ENCODE data around the gene KCNQ5. TPM values are rescaled to one million over a fixed set of nuclear protein-coding genes. Genes with fewer than 3 reads are reported as not detected.

The KCNQ5 gene
- polyA plus RNA-seq, 4 donors = 0.24 to 0.41 (median 0.32) TPM

DNA sequence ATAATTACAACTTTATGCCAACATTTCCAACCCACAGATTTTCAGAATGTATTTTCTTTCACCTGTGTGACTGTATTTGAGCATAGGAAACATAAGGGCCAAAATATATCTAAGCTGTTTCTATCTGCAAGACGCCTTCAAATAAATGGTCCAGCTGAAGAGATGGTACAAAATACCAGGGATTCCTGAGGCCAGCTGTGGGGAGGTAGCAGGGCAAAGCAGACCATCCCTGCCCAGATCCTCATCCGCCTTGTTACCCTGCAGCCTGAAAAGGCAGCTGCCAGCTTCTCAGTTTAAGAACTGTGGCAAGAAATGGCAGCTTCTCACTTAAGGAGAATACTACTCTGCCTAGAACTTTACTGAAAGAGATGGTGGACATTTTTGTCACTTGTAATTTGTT, 460.1 kb downstream of the KCNQ5 start:
- DNase-seq (ENCODE audit: low read depth in 4 of 4, low spot score in 3 of 4) = no peak

DNA sequence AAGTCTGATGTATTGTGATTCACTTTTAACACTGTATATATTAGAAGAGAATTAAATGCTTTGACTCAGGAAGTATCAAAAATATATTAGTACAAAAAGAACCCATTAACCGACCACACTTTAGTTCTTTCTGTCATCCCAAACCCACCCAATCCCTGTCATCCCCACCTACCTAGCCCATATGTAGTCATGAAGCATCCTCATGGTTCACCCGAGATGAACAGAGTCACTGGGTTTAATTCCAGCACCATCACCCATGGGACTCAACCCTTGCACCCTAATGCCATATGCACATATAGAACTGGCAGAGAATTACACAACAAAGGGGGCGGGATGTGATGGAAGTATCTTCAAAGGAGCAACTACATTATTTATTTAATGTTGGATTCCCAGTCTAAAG, 462.0 kb downstream of the KCNQ5 start:
- DNase-seq (ENCODE audit: low read depth in 4 of 4, low spot score in 3 of 4) = no peak

DNA sequence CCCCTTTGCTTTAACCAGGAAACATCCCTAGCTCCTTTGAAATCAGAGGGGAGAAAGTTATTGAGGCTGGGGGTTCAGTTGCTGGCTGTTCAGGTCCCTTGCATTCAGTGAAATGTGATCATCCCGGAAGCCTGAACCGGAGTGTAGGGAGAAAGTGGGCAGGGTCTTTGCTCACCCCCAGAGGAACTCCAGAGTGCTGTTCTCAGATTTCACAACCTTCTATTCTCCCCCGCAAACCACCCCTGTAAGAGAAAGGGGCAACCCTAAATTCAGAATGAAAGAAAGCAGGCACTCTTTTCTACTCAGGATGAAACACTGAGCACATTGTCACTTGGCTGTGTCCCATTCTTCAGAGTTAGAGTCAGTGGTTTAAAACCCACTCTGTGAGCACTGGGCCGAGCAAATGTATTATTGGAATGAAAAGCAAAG, 463.6 kb downstream of the KCNQ5 start:
- DNase-seq (ENCODE audit: low read depth in 4 of 4, low spot score in 3 of 4) = peak; percentile 3 to 51 (median 19)

DNA sequence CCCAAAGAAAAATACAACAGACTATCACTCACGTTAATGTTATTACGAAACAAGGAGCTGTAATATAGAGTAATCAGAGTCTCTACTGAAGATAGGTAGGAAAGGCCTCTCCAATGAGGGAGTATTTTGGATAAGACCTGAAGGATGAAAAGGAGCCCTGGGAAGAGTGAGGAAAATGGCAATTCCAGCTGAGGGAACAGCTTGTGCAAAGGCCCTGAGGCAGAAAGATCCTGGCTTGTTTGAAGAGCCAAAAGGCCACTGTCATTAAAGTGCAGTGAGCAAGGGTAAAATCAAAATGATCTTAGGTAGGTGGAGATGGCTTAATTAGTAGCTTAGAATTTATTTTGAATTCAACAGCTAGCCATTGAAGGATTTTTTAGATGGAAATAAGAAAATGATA, 464.9 kb downstream of the KCNQ5 start:
- DNase-seq (ENCODE audit: low read depth in 4 of 4, low spot score in 3 of 4) = no peak

DNA sequence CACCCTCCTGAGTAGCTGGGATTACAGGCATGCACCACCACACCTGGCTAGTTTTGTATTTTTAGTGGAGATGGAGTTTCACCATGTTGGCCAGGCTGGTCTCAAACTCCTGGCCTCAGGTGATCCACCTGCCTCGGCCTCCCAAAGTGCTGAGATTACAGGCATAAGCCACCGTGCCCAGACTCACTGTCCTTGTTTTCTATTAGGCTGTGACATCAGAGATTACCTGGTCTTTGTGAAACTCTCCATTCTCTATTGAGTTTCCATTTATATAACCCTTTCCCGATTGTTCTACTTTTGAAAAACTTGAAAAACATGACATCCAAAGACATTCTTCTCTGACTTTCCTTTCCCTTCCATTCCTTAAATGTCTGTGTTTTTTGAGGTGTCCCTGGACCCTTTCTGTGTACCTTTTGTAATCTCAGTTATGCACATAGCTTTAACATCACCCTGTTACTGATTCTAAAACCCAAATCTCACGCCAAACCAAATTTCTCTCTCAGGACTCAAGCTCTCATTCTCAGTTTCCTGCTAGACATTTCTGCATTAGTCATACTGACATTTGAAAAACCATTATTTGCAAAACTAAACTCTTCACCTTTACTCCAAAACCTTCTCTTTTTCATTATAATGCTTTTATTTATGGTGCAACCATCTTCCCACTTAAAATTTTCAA, 466.4 kb downstream of the KCNQ5 start:
- DNase-seq (ENCODE audit: low read depth in 4 of 4, low spot score in 3 of 4) = no peak

DNA sequence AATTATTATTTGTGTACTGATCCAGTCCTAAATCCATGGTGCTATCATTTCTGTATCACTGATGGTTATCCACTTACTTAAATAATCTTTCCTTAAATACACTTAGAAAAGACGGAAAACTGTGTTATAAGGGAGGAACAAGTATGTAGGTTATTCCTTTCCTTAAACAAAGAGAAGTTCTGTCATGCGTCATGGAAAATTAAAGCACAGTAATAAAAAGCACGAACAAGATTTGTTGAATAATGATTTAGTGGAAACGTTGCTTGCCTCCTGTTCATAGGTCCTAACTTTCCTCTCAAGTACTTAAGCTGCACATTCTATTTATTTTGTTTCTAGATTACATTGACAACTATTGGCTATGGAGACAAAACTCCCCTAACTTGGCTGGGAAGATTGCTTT, 483.1 kb downstream of the KCNQ5 start:
- no peak for DNase-seq (ENCODE audit: low read depth in 4 of 4, low spot score in 3 of 4)

DNA sequence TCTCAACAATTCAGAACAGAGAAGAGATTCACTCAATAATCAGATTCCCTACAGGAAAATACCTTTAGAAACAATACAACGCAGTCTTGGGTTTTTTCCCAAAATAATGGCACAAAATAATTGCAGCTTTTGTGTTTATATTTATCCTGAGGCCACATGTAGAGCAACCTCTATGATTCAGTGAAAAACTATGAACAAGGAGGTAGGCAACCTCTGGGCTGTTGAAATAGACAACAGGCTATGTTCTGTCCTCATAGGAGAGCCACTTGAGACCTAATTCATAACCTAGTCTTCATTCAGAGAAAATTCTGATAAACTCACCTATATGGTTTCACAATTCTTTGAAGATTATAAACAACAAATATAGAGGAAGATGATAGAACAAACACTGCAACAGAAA, 485.2 kb downstream of the KCNQ5 start:
- DNase-seq (ENCODE audit: low read depth in 4 of 4, low spot score in 3 of 4) = no peak

DNA sequence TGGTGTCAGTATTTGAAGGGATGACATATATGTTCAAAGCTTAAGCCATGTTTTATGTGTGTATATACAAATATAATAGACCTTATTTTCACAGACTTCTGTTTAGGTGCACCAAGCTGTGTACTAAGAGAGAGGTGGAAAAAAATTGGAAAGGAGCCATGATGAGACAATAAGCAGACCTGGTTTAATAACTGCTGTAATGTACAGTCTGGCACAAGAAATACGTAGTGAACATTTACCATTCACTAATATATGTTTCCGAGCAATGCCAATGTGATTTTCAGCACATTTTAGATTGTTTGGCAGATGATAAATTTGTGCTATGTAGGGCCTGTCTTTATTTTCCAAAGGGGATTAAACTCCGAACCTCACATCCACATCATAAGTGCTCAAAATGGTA, 487.1 kb downstream of the KCNQ5 start:
- no peak for DNase-seq (ENCODE audit: low read depth in 4 of 4, low spot score in 3 of 4)

DNA sequence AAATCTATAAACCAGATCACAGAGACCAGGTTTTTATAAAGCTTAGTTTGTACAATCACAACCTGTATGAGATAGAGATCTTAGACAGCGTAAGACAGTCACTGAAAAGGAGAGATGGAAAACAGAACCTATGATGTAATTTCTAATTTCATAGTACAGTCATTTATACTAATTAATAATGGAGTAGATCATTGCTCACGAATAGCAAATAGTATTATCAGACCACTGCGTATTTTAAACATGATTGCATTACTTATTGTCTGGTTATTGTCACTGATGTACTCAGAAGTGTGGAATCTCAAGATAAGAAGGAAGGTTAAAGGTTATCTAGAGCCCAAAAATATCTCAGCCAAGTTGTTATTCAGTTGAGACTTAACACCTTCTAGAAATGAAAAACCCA, 487.8 kb downstream of the KCNQ5 start:
- no peak for DNase-seq (ENCODE audit: low read depth in 4 of 4, low spot score in 3 of 4)

DNA sequence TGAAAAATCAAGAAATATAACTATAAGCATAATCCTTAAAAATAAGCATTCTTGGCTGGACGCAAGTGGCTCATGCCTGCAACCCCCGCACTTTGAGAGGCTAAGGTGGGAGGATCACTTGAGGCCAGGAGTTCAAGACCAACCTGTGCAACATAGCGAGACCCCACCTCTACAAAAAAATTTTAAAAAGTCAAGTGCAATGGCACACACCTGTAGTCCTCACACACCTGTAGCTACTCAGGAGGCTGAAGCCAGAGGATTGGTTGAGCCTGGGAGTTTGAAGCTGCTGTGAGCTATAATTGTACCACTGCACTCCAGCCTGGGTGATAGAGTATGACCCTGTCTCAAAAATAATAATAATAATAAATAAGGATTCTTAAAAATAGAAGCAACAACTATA, 494.5 kb downstream of the KCNQ5 start:
- no peak for DNase-seq (ENCODE audit: low read depth in 4 of 4, low spot score in 3 of 4)

DNA sequence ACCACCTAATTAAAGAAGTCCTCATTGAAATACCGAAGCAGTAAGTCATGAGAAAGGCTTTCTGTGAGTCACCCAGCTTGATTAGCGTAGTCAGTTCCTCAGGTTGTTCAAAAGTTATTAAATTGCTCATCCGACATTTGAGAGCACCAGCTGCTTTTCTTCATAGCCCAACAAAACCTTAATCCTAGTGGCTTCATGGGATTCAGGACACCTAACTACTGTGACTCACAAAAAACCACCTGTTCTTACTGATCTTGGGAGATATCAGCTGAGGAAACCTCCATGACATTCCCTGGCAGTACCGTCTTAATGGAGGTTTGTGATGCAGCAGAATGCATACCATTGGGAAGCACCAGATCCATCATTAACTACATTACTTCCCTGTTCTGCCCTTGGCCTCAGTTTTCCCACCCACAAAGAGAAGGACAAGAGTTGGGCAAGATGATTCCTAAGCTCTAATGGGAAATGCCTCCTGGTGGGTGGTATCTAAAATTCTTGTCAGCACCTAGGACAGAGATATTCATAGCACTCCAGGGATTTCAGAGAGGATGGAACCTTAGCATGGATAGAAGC, 499.6 kb downstream of the KCNQ5 start:
- no peak for DNase-seq (ENCODE audit: low read depth in 4 of 4, low spot score in 3 of 4)

DNA sequence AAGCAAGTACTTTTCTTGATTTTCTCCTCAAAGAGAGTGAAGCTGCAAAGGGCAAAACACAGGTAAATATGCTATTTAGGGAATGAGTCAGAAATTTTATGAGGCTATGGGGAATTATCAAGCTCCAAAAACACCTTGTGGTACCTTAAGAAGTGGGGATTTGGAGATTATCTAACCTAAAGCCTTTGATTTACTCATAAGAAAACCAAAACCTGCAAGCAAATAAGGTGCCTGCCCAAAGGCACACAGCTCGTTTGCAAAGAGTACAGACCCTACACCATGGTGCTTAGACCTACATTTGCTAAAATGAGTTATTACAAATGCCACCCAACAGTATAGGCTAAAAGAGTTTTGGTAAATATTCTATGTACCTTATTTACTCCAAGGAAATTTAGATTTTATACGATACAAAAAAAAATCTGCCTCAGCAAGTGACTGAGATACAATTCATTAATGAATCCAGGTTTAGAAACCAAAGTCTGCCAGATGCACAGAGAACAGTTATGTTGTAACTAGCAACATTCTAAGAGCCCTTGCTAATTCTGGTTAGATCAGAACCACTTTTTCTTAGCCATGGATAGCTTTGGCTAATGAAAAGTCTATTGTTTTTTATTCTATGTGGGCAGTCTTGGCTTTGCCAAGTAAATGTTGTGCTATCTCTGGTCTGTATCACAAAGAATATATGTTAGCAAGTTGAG, 501.9 kb downstream of the KCNQ5 start:
- no peak for DNase-seq (ENCODE audit: low read depth in 4 of 4, low spot score in 3 of 4)

DNA sequence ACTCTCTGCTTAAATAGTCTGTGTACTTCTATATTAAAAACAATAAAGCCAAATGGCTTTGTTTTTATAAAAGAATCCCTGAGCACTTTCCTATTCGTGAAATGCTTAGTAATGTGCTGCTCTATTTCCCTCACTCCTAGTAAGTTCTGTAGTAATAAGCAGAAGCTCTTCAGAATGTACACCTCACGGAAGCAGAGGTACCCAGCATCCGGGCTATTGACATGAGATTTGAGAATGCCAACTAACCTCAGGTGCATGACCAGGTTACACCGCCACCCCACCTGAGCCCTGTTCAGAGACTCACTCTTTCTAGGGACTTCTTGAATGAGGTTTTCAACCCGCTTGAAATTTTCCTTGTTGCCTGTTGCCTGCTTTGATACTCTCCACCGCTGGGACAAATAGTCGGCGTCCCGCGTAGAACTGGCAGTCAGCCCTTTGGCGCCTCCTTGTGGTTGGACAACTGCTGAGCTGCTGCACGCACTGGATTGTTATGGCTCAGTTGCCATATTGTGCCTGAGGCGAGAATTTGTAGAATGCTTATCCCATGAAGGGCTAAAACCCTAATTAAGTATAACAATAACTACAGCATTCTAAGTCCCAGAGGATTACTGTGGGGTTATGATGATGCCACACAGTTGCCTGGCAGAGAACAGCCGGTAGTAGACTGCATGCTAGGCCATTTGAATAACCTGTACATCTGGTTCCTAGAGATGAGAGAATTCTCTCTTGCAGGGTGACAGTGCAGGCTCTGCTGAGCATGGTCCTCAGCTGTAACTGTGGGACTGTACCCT, 508.0 kb downstream of the KCNQ5 start:
- peak; percentile 43 to 71 (median 62) for DNase-seq (ENCODE audit: low read depth in 4 of 4, low spot score in 3 of 4)

DNA sequence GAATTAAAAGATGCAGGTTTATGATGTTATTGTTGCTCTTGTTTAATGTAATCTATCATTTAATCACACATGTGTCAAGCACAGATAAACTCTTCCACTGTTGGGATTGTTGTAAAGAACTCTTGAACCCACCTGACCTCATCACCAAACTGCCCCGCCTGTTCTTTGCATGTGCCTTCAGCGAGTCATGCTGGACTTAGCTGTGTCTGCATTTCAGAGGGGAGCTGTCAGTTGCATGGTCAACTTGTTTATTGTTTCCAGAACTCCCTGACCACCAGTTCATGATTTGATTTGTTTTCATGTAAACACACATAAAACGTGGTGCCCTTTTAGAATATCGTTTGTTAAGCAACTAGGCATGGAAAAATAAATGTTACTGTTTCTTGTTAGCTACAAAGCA, 509.8 kb downstream of the KCNQ5 start:
- DNase-seq (ENCODE audit: low read depth in 4 of 4, low spot score in 3 of 4) = no peak

DNA sequence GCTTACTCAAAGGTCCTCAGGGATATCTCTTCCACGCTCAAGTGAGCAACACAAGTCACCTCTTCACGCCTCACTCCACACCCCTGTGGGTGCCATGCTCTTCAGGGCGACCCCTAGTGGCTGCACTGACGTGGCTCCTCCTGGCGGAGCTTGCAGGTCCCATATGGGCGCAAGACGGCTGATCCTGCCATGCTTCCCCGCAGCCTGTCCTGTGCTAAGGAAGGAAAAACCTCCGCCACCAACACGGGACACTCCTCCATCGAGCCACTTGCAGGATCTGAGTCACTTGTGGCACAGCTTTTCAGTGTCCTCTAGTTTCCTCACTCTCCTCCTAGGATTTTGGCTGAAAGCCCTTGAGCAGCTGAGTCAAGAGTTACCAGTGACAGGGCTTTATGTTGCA, 512.7 kb downstream of the KCNQ5 start:
- no peak for DNase-seq (ENCODE audit: low read depth in 4 of 4, low spot score in 3 of 4)

DNA sequence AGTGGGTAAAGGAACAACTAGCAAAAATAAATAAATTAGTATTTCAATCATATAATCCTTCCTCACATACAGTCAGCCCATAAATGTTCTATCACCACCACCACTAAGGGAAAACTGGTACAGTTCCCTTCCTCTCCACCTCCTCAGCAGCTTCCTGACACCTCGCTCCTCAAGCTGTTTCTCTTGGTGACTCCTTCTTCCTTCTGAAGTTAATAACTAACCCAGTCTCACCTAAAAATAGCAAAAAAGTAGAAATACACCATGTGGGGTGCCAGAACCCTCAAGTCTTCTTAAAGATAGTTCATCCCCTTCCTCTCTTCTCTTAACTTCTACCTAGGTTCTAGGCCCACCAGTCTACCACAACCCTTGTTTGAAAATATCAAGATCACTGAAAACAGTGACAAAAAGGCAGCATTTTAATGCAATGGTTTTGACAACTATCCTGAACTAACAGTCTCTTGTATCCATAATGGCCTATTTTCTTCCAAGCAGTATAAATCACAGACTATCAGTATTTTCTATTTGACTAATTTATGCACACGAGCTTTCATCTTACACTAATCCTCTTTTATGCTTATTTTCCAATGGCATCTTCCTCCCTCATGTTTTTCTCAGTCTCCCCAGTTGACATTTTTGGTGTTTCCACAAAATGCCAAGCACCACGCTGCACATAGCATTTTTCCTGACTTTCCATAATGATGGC, 518.0 kb downstream of the KCNQ5 start:
- DNase-seq (ENCODE audit: low read depth in 4 of 4, low spot score in 3 of 4) = no peak

DNA sequence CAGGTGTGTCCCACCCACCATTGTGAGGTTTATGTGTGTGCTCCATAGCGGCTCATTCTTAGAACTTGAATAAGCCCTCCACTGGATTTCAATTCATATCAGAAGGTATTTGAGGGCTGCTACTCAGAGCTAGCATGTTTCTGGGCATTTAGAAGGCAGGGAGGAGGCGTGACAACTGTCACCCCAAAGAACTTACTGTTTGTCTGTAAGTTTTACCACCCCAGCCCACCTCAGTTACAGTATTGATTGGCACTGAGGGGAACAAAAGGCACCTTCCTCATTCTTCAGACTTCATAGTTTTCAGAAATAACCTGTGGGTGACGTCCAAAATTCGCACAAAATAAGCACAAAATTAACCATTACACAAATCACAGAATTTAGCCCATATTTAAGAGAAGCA, 521.7 kb downstream of the KCNQ5 start:
- no peak for DNase-seq (ENCODE audit: low read depth in 4 of 4, low spot score in 3 of 4)

DNA sequence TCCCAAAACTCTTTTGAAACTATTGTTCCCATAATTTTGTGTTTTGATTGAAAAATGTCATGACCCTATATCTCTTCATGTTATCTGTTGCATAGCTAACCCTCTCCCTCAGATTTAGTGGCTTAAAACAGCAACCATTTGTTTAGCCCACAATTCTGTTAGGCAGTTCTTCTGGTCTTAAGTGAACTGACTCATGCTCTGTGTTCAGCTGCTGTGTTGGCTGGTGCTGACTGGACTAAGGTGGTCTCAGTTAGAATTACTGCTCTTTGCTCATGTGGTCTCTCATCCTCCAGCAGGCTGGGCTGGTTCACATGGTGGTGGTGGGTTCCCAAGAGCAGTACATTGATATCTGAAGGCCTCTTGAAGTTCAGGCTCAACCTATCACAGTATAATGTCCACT, 522.7 kb downstream of the KCNQ5 start:
- DNase-seq (ENCODE audit: low read depth in 4 of 4, low spot score in 3 of 4) = no peak

DNA sequence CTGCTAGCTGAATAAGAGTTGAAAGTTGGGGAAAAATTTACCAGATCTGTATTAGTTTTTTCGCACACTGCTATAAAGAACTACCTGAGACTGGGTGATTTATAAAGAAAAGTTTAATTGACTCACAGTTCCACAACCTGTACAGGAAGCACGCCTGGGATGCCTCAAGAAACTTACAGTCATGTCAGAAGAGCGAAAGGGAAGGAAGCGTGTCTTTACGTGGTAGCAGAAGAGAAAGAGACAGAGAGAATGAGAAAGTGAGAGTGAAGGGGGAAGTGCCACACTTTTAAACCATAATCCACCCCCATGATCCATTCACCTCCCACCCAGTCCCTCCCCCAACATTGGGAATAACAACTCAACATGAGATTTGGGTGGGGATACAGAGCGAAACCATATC, 523.8 kb downstream of the KCNQ5 start:
- no peak for DNase-seq (ENCODE audit: low read depth in 4 of 4, low spot score in 3 of 4)

DNA sequence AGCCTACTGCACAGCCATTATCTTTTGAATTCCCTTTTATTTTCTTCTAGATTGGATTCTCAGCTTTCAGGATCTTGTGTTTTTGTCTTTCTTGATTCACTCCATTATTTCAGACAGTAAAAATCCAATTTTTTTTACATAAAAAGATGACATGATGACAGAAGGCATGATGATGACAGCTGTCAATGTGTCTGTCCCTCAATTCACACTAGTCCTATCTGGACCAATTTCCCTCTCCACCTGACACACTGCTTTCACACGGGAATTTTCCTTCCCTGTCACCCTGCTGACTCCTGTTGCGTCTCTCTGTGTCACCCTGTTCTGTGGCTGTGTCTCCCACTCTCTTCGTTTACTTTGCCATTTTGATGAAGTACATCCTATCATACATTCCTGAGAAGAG, 529.9 kb downstream of the KCNQ5 start:
- no peak for DNase-seq (ENCODE audit: low read depth in 4 of 4, low spot score in 3 of 4)

DNA sequence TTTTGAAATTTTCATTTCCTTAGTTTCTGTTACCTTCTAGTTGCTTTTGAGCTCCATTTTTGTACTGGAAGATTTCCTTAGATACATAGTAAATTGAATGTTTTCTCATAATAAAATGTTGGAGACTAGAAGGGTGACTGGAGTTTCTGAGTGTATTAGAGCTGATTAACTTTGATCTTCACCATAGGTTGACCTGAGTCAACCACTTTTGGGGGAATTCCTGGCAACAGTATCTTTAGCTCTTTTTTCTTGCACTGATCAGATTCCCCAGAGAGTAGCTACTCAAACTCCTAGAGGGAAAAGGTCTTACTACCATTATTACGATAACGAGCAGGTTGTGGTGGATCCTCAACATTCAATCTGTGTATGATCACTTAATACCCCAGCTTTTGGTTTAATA, 530.7 kb downstream of the KCNQ5 start:
- DNase-seq (ENCODE audit: low read depth in 4 of 4, low spot score in 3 of 4) = no peak

Measured in right renal pelvis (tissue), 4 donors.